H9 (cell line): ENCODE data around the gene STXBP6. TPM values are rescaled to one million over a fixed set of nuclear protein-coding genes. Genes with fewer than 3 reads are reported as not detected.

Source experiments
- DNase-seq: peaks from one replicate; pipeline ENCODE4 v3.0.0-alpha.2; 2017
- H2AFZ ChIP-seq: one replicate; pipeline ENCODE4 v1.6.1; 2013; ENCODE audit warnings: mild to moderate bottlenecking, low read length, control low read depth, moderate library complexity
- H2AK5ac ChIP-seq: 2 replicates; pipeline ENCODE4 v1.6.1; 2013; ENCODE audit warnings: low read length, control low read depth, mixed read lengths; ENCODE audit not compliant: insufficient read length
- H2BK120ac ChIP-seq: one replicate; pipeline ENCODE4 v1.6.1; 2013; ENCODE audit warnings: low read depth, mild to moderate bottlenecking, low read length, control low read depth, inconsistent platforms; ENCODE audit not compliant: poor library complexity, severe bottlenecking
- H2BK12ac ChIP-seq: 2 replicates; pipeline ENCODE4 v1.6.1; 2013; ENCODE audit warnings: low read length, control low read depth, mixed read lengths, low read depth; ENCODE audit not compliant: insufficient read length
- H2BK15ac ChIP-seq: 2 replicates; pipeline ENCODE4 v1.6.1; 2013; ENCODE audit warnings: low read depth, low read length, control low read depth
- H2BK20ac ChIP-seq: one replicate; pipeline ENCODE4 v1.6.1; 2013; ENCODE audit warnings: low read depth, mild to moderate bottlenecking, low read length, control low read depth, inconsistent platforms; ENCODE audit not compliant: poor library complexity, severe bottlenecking
- H2BK5ac ChIP-seq: 2 replicates; pipeline ENCODE4 v1.6.1; 2013; ENCODE audit warnings: low read length, control low read depth, mixed read lengths; ENCODE audit not compliant: insufficient read length
- H3K14ac ChIP-seq: 2 replicates; pipeline ENCODE4 v1.6.1; 2013; ENCODE audit warnings: low read length, control low read depth; ENCODE audit not compliant: insufficient read depth
- H3K18ac ChIP-seq: 2 replicates; pipeline ENCODE4 v1.6.1; 2013; ENCODE audit warnings: low read depth, mild to moderate bottlenecking, mixed read lengths, low read length, control low read depth; ENCODE audit not compliant: insufficient read length
- H3K23ac ChIP-seq: 2 replicates; pipeline ENCODE4 v1.6.1; 2013; ENCODE audit warnings: low read length, control low read depth, mixed read lengths, low read depth; ENCODE audit not compliant: insufficient read length
- H3K23me2 ChIP-seq: 2 replicates; pipeline ENCODE4 v1.6.1; 2013; ENCODE audit warnings: low read depth, mild to moderate bottlenecking, mixed read lengths, low read length, control low read depth; ENCODE audit not compliant: insufficient read length, poor library complexity, severe bottlenecking
- H3K27ac ChIP-seq: 2 replicates; pipeline ENCODE4 v1.5.1; 2013; ENCODE audit warnings: low read length, control low read depth, mixed read lengths, low read depth; ENCODE audit not compliant: insufficient read length
- H3K27me3 ChIP-seq: 2 replicates; pipeline ENCODE4 v1.6.1; 2013; ENCODE audit warnings: low read length, control low read depth, inconsistent platforms; ENCODE audit not compliant: insufficient read depth
- H3K4ac ChIP-seq: 2 replicates; pipeline ENCODE4 v1.6.1; 2013; ENCODE audit warnings: low read depth, mild to moderate bottlenecking, control low read depth, inconsistent platforms, low read length, moderate library complexity
- H3K4me1 ChIP-seq: 2 replicates; pipeline ENCODE4 v1.6.1; 2013; ENCODE audit warnings: low read length, control low read depth, inconsistent platforms; ENCODE audit not compliant: insufficient read depth
- H3K4me2 ChIP-seq: 2 replicates; pipeline ENCODE4 v1.6.1; 2013; ENCODE audit warnings: low read length, control low read depth, mixed read lengths; ENCODE audit not compliant: insufficient read length, insufficient read depth
- H3K56ac ChIP-seq: 2 replicates; pipeline ENCODE4 v1.6.1; 2013; ENCODE audit warnings: low read depth, mild to moderate bottlenecking, mixed read lengths, low read length, control low read depth; ENCODE audit not compliant: insufficient read length
- H3K79me1 ChIP-seq: 2 replicates; pipeline ENCODE4 v1.6.1; 2013; ENCODE audit warnings: low read depth, mild to moderate bottlenecking, moderate library complexity, low read length, control low read depth, inconsistent platforms; ENCODE audit not compliant: insufficient read depth, poor library complexity, severe bottlenecking
- H3K79me2 ChIP-seq: 2 replicates; pipeline ENCODE4 v1.6.1; 2013; ENCODE audit warnings: low read length, control low read depth, inconsistent platforms; ENCODE audit not compliant: insufficient read depth
- H3K9ac ChIP-seq: 2 replicates; pipeline ENCODE4 v1.6.1; 2013; ENCODE audit warnings: low read length, control low read depth, mixed read lengths; ENCODE audit not compliant: insufficient read length; ENCODE audit errors: extremely low read depth
- H3K9me3 ChIP-seq: one replicate; pipeline ENCODE4 v1.6.1; 2013; ENCODE audit warnings: low read depth, low read length, inconsistent platforms; ENCODE audit not compliant: control insufficient read depth
- H3T11ph ChIP-seq: one replicate; pipeline ENCODE4 v1.6.1; 2013; ENCODE audit warnings: mild to moderate bottlenecking, low read length, control low read depth, inconsistent platforms
- H4K20me1 ChIP-seq: one replicate; pipeline ENCODE4 v1.6.1; 2013; ENCODE audit not compliant: control insufficient read depth, insufficient read length, insufficient read depth
- H4K5ac ChIP-seq: 2 replicates; pipeline ENCODE4 v1.6.1; 2013; ENCODE audit warnings: low read depth, mild to moderate bottlenecking, mixed read lengths, low read length, control low read depth; ENCODE audit not compliant: insufficient read length
- H4K8ac ChIP-seq: replicated peaks from 2 replicates; pipeline ENCODE4 v1.6.1; 2013; ENCODE audit warnings: low read length, control low read depth, mixed read lengths, low read depth; ENCODE audit not compliant: insufficient read length
- H4K91ac ChIP-seq: 2 replicates; pipeline ENCODE4 v1.6.1; 2013; ENCODE audit warnings: low read depth, mild to moderate bottlenecking, moderate library complexity, mixed read lengths, low read length, control low read depth; ENCODE audit not compliant: insufficient read length
- H3K27ac Mint-ChIP-seq, 3 experiments: 2 replicates in 2 of 3; 3 replicates in 1 of 3; pipeline ENCODE4 v1.8.0; 2020 to 2021; ENCODE audit warnings: mixed read lengths in 3 of 3, mild to moderate bottlenecking in 1 of 3, moderate library complexity in 1 of 3
- H3K27me3 Mint-ChIP-seq: 2 replicates; pipeline ENCODE4 v1.8.0; 2021; ENCODE audit warnings: low read depth, mild to moderate bottlenecking, moderate library complexity, mixed read lengths
- H3K36me3 Mint-ChIP-seq, 3 experiments: 2 replicates in 2 of 3; 3 replicates in 1 of 3; pipeline ENCODE4 v1.8.0; 2020 to 2021; ENCODE audit warnings: low read depth in 3 of 3, mixed read lengths in 3 of 3; ENCODE audit not compliant: insufficient read depth in 1 of 3
- H3K4me1 Mint-ChIP-seq, 2 experiments: 2 replicates each; pipeline ENCODE4 v1.8.0; 2020; ENCODE audit warnings: mixed read lengths in 2 of 2
- H3K4me3 Mint-ChIP-seq, 2 experiments: 2 replicates in 1 of 2; 3 replicates in 1 of 2; pipeline ENCODE4 v1.8.0; 2020 to 2021; ENCODE audit warnings: mild to moderate bottlenecking in 2 of 2, mixed read lengths in 2 of 2, moderate library complexity in 1 of 2
- H3K9me3 Mint-ChIP-seq, 2 experiments: 2 replicates in 1 of 2; 3 replicates in 1 of 2; pipeline ENCODE4 v1.8.0; 2020; ENCODE audit warnings: mild to moderate bottlenecking in 2 of 2, mixed read lengths in 2 of 2, moderate library complexity in 1 of 2
- WGBS: extraction: QIAGEN DNeasy Blood & Tissue Kit; methylation state at CpG from one replicate; pipeline ENCODE4 v1.1.7; 2013; ENCODE audit warnings: missing lambda C conversion rate, low lambda C conversion rate, mixed read lengths; ENCODE audit not compliant: insufficient read length; ENCODE audit errors: extremely low coverage; 5-methylcytosine and 5-hydroxymethylcytosine counted together
- total RNA-seq: library from RNA; stranded (reverse); gene quantifications from 2 replicates; pipeline ENCODE4 v1.2.1, GENCODE V29; 2021
- TF ChIP-seq, protein P1 (sequence below): fragments of 200-600 bp; sonication (generic); conservative IDR thresholded peaks from 3 replicates; pipeline ENCODE4 v1.8.0; 2021; ENCODE audit warnings: antibody characterized with exemption, mild to moderate bottlenecking

Gene STXBP6
- total RNA-seq, 1 experiment from 2014 or later, result 3.6 TPM

- Histone ChIP-seq H2BK5ac (no peak overlapping the region), H4K8ac (no peak overlapping the region), H4K20me1 (no peaks in the 10 kb centered on the region), H3K9me3 (no peaks in the 10 kb centered on the region), H3K56ac (no peak overlapping the region), H3K4me2 (no peak overlapping the region), H2AK5ac (no peak overlapping the region), H3T11ph (no peak overlapping the region), H3K79me1 (no peaks in the 10 kb centered on the region), H3K23me2 (no peaks in the 10 kb centered on the region), H3K4ac (no peak overlapping the region), H3K27me3 (no peaks in the 10 kb centered on the region), H3K18ac (no peak overlapping the region), H3K9ac (no peak overlapping the region), H2BK15ac (no peak overlapping the region), H4K5ac (no peak overlapping the region), H2BK20ac (no peak overlapping the region), H3K79me2 (no peaks in the 10 kb centered on the region; the same call in 1 of the 2 replicates), H2AFZ (no peak overlapping the region), H2BK12ac (no peak overlapping the region), H3K14ac (no peak overlapping the region), H3K4me1 (no peaks in the 10 kb centered on the region; the same call in 1 of the 2 replicates), H3K27ac (no peak overlapping the region), H2BK120ac (no peak overlapping the region), H4K91ac (no peak overlapping the region), H3K23ac (no peak overlapping the region)
- Mint-ChIP-seq H3K27me3 (no peaks in the 10 kb centered on the region; the same call in 1 of the 2 replicates), H3K36me3 (no peaks in the 10 kb centered on the region), H3K27ac (no peak overlapping the region), H3K9me3 (no peaks in the 10 kb centered on the region), H3K4me1 (peaks cover 12 to 16% of the 10 kb centered on the region in 2 experiments), H3K4me3 (no peak overlapping the region)
- TF ChIP-seq, protein P1, sequence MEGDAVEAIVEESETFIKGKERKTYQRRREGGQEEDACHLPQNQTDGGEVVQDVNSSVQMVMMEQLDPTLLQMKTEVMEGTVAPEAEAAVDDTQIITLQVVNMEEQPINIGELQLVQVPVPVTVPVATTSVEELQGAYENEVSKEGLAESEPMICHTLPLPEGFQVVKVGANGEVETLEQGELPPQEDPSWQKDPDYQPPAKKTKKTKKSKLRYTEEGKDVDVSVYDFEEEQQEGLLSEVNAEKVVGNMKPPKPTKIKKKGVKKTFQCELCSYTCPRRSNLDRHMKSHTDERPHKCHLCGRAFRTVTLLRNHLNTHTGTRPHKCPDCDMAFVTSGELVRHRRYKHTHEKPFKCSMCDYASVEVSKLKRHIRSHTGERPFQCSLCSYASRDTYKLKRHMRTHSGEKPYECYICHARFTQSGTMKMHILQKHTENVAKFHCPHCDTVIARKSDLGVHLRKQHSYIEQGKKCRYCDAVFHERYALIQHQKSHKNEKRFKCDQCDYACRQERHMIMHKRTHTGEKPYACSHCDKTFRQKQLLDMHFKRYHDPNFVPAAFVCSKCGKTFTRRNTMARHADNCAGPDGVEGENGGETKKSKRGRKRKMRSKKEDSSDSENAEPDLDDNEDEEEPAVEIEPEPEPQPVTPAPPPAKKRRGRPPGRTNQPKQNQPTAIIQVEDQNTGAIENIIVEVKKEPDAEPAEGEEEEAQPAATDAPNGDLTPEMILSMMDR, result no peak
- no CpG with 5 or more reads among the region's 1 CpG for WGBS
- no peak for DNase-seq
These were observed 136.2 kb downstream of the STXBP6 start for GRCh38 chr14:24913746-24914145.
